Measurements from ENCODE around the gene LSM14B. TPM values are rescaled to one million over a fixed set of nuclear protein-coding genes. Genes with fewer than 3 reads are reported as not detected.

Gene LSM14B
- total RNA-seq, 1 experiment from 2014 or later, result 82.4 TPM

DNA sequence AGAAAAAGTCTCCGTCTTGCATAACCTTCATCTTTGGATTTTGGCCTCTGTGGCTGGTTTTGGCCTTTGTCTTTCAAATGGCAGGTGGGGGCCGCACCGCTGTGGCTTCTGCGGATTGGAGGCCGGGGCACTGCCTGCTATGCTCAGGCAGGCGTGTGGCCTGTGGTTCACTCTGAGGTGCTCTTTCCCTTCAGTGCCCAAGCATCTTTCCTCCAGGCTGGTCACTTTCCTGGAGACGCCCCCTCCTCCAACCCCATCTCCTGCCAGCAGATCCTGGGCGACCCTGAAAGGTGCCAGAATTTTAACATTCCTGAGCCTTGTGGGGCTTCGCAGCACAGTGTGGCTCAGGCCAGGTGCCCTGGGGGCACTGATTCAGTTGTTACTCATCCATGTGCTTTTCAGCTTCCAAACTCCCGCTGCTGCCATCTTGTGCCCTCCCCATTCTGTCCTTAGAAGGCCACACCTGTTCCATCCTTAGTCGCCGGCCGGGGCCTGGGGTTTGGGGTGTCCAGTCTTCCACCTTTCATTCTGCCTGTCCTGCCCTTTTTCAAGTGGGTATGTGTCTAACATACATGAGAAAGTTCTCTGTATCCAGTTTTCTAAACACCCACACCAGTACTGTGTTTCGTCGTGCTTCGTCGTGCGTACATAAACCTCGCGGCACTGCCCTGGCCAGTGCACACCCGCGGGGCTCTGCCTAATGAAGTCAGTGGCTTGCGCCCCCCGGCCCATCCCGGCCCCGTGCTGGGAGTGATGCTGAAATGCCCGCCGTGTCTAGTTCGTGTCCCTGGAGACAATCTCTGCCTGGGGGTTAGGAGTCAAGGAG is 33.4 kb downstream of the LSM14B start:
- H4K20me1 ChIP-seq (ENCODE audit: control insufficient read depth, insufficient read depth, insufficient read length), result no peaks in the 10 kb centered on the region
- H3K9me3 ChIP-seq (ENCODE audit: control insufficient read depth, low read depth, low read length), result no peaks in the 10 kb centered on the region
- no peak overlapping the region for H2AFZ ChIP-seq (ENCODE audit: low read length)
- H4K91ac ChIP-seq (ENCODE audit: insufficient read length, low read depth, low read length), result no peak overlapping the region
- no peak overlapping the region for H4K8ac ChIP-seq (replicated peaks; ENCODE audit: insufficient read length, low read depth, low read length)
- no peak overlapping the region for H3K9ac ChIP-seq (ENCODE audit: extremely low read depth, insufficient read length, low read length)
- Mint-ChIP-seq H3K9me3 (peaks cover 6% of the 10 kb centered on the region in 2 experiments; a peak in 2 of 5 replicates), H3K27ac (peak overlapping the region in 2 of 3 experiments; percentile 86 to 93; a peak in 5 of 7 replicates), H3K4me3 (no peak overlapping the region; a peak in 2 of 5 replicates), H3K36me3 (ENCODE audit: insufficient read depth in 1 of 3, low read depth in 3 of 3) (peaks cover 31 to 45% (median 45%) of the 10 kb centered on the region in 3 experiments), H3K27me3 (ENCODE audit: low read depth) (no peaks in the 10 kb centered on the region), H3K4me1 (peaks cover 25 to 28% of the 10 kb centered on the region in 2 experiments)
- no peak overlapping the region for H2BK5ac ChIP-seq (ENCODE audit: insufficient read length, low read length)
- H2BK20ac ChIP-seq (ENCODE audit: low read depth, low read length, poor library complexity, severe bottlenecking), result no peak overlapping the region
- no peaks in the 10 kb centered on the region for H3K23me2 ChIP-seq (ENCODE audit: insufficient read length, low read depth, low read length, poor library complexity, severe bottlenecking)
- no peak overlapping the region for H3K4me2 ChIP-seq (ENCODE audit: insufficient read depth, insufficient read length, low read length)
- TF ChIP-seq, protein P1, sequence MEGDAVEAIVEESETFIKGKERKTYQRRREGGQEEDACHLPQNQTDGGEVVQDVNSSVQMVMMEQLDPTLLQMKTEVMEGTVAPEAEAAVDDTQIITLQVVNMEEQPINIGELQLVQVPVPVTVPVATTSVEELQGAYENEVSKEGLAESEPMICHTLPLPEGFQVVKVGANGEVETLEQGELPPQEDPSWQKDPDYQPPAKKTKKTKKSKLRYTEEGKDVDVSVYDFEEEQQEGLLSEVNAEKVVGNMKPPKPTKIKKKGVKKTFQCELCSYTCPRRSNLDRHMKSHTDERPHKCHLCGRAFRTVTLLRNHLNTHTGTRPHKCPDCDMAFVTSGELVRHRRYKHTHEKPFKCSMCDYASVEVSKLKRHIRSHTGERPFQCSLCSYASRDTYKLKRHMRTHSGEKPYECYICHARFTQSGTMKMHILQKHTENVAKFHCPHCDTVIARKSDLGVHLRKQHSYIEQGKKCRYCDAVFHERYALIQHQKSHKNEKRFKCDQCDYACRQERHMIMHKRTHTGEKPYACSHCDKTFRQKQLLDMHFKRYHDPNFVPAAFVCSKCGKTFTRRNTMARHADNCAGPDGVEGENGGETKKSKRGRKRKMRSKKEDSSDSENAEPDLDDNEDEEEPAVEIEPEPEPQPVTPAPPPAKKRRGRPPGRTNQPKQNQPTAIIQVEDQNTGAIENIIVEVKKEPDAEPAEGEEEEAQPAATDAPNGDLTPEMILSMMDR (conservative IDR thresholded peaks at IDR 0.05), result no peak
- no peak overlapping the region for H3K4ac ChIP-seq (ENCODE audit: low read depth, low read length)
- H3K27me3 ChIP-seq (ENCODE audit: insufficient read depth, low read length), result no peaks in the 10 kb centered on the region
- H3K14ac ChIP-seq (ENCODE audit: insufficient read depth, low read length), result no peak overlapping the region; the same call in 1 of the 2 replicates
- peaks cover 23% of the 10 kb centered on the region; the same call in 1 of the 2 replicates for H3K79me2 ChIP-seq (ENCODE audit: insufficient read depth, low read length)
- no peak overlapping the region for H4K5ac ChIP-seq (ENCODE audit: insufficient read length, low read depth, low read length)
- peak; percentile 54 for DNase-seq
- no peak overlapping the region for H2BK120ac ChIP-seq (ENCODE audit: low read depth, low read length, poor library complexity, severe bottlenecking)
- H3K18ac ChIP-seq (ENCODE audit: insufficient read length, low read depth, low read length), result no peak overlapping the region
- no peak overlapping the region for H2BK12ac ChIP-seq (ENCODE audit: insufficient read length, low read depth, low read length)
- H3K56ac ChIP-seq (ENCODE audit: insufficient read length, low read depth, low read length), result no peak overlapping the region
- no peak overlapping the region for H2BK15ac ChIP-seq (ENCODE audit: low read depth, low read length)
- H3K27ac ChIP-seq (ENCODE audit: insufficient read length, low read depth, low read length), result no peak overlapping the region
- H3T11ph ChIP-seq (ENCODE audit: low read length), result no peak overlapping the region
- H3K4me1 ChIP-seq (ENCODE audit: insufficient read depth, low read length), result no peaks in the 10 kb centered on the region
- peaks cover 8% of the 10 kb centered on the region for H3K79me1 ChIP-seq (ENCODE audit: insufficient read depth, low read depth, low read length, poor library complexity, severe bottlenecking)
- H2AK5ac ChIP-seq (ENCODE audit: insufficient read length, low read length), result no peak overlapping the region
- H3K23ac ChIP-seq (ENCODE audit: insufficient read length, low read depth, low read length), result no peak overlapping the region
- WGBS (ENCODE audit: extremely low coverage, insufficient read length, low lambda C conversion rate), result no CpG with 5 or more reads among the region's 29 CpGs

Data from H9 (cell line).